Measurements from ENCODE around the gene SCN7A. TPM values are rescaled to one million over a fixed set of nuclear protein-coding genes. Genes with fewer than 3 reads are reported as not detected.

The SCN7A gene
- total RNA-seq, 1 experiment from 2014 or later, result 0.17 TPM

- Mint-ChIP-seq H3K9me3 (no peaks in the 10 kb centered on the region), H3K36me3 (no peaks in the 10 kb centered on the region), H3K27ac (no peak overlapping the region), H3K27me3 (ENCODE audit: low read depth) (no peaks in the 10 kb centered on the region; the same call in 1 of the 2 replicates), H3K4me1 (no peaks in the 10 kb centered on the region), H3K4me3 (no peak overlapping the region)
- CTCF ChIA-PET, result no interaction called here
- ATAC-seq, result no peak
- POLR2A ChIA-PET, result no interaction called here
- TF ChIP-seq MYBL2 (CRISPR knock-in tag; IDR thresholded peaks at IDR 0.05) (no peak), FOXJ3 (CRISPR knock-in tag; IDR thresholded peaks at IDR 0.05; ENCODE audit: borderline replicate concordance) (no peak), RELA (CRISPR knock-in tag; IDR thresholded peaks at IDR 0.05; ENCODE audit: borderline replicate concordance) (no peak), TCF7 (CRISPR knock-in tag; IDR thresholded peaks at IDR 0.05; ENCODE audit: low read depth) (no peak), ELF4 (CRISPR knock-in tag; IDR thresholded peaks at IDR 0.05; ENCODE audit: low read depth) (no peak), ZNF425 (CRISPR knock-in tag; conservative IDR thresholded peaks at IDR 0.05) (no peak), ZNF671 (CRISPR knock-in tag; IDR thresholded peaks at IDR 0.05) (no peak), IRF2 (CRISPR knock-in tag; IDR thresholded peaks at IDR 0.05; ENCODE audit: borderline replicate concordance, low read depth) (no peak), JAZF1 (CRISPR knock-in tag; IDR thresholded peaks at IDR 0.05) (no peak), FOXP4 (CRISPR knock-in tag; IDR thresholded peaks at IDR 0.05) (no peak), SP1 (CRISPR knock-in tag; conservative IDR thresholded peaks at IDR 0.05) (no peak)
- TF ChIP-seq, protein P1, sequence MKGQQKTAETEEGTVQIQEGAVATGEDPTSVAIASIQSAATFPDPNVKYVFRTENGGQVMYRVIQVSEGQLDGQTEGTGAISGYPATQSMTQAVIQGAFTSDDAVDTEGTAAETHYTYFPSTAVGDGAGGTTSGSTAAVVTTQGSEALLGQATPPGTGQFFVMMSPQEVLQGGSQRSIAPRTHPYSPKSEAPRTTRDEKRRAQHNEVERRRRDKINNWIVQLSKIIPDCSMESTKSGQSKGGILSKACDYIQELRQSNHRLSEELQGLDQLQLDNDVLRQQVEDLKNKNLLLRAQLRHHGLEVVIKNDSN (CRISPR knock-in tag; IDR thresholded peaks at IDR 0.05), result no peak
- TF ChIP-seq, protein P2, sequence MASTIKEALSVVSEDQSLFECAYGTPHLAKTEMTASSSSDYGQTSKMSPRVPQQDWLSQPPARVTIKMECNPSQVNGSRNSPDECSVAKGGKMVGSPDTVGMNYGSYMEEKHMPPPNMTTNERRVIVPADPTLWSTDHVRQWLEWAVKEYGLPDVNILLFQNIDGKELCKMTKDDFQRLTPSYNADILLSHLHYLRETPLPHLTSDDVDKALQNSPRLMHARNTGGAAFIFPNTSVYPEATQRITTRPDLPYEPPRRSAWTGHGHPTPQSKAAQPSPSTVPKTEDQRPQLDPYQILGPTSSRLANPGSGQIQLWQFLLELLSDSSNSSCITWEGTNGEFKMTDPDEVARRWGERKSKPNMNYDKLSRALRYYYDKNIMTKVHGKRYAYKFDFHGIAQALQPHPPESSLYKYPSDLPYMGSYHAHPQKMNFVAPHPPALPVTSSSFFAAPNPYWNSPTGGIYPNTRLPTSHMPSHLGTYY (CRISPR knock-in tag; IDR thresholded peaks at IDR 0.05), result no peak
- TF ChIP-seq, protein P3, sequence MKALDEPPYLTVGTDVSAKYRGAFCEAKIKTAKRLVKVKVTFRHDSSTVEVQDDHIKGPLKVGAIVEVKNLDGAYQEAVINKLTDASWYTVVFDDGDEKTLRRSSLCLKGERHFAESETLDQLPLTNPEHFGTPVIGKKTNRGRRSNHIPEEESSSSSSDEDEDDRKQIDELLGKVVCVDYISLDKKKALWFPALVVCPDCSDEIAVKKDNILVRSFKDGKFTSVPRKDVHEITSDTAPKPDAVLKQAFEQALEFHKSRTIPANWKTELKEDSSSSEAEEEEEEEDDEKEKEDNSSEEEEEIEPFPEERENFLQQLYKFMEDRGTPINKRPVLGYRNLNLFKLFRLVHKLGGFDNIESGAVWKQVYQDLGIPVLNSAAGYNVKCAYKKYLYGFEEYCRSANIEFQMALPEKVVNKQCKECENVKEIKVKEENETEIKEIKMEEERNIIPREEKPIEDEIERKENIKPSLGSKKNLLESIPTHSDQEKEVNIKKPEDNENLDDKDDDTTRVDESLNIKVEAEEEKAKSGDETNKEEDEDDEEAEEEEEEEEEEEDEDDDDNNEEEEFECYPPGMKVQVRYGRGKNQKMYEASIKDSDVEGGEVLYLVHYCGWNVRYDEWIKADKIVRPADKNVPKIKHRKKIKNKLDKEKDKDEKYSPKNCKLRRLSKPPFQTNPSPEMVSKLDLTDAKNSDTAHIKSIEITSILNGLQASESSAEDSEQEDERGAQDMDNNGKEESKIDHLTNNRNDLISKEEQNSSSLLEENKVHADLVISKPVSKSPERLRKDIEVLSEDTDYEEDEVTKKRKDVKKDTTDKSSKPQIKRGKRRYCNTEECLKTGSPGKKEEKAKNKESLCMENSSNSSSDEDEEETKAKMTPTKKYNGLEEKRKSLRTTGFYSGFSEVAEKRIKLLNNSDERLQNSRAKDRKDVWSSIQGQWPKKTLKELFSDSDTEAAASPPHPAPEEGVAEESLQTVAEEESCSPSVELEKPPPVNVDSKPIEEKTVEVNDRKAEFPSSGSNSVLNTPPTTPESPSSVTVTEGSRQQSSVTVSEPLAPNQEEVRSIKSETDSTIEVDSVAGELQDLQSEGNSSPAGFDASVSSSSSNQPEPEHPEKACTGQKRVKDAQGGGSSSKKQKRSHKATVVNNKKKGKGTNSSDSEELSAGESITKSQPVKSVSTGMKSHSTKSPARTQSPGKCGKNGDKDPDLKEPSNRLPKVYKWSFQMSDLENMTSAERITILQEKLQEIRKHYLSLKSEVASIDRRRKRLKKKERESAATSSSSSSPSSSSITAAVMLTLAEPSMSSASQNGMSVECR (CRISPR knock-in tag; IDR thresholded peaks at IDR 0.05; ENCODE audit: borderline replicate concordance), result no peak
- DNase-seq (ENCODE audit: low spot score), result no peak
Measured at GRCh38 chr2:166487171-166487570, 6.9 kb downstream of the SCN7A start.

DNA sequence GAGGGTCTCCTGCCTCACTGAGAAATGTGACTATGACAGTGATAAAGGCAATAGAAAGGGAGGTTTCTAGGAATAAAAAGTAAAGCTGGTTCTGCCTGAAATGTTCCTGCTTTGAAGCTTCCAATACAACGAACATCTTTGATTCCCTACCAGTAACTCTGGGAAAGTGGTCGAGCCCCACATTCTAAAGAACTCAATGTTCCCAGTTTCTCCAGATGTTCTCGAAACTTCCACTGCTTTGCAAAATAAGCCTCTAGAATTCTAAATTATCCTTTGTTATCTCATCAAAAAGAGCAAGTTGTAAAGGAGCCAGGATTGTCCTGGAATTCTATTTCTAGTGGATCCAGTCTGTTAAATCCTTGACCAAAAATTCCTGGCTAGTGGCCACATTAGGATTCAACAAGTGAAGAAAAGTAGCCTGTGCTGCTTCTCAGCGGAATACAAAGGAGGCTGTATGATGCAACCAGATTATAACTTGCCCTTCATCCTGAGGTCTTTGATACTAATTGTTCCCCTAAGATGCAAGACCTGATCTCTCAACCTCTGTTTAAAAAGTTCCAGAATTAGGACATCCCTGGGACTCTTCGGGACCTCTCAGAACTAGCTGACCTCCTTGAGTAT, 8.4 kb downstream of the SCN7A start:
- Mint-ChIP-seq H3K9me3 (no peaks in the 10 kb centered on the region), H3K27me3 (ENCODE audit: low read depth) (no peaks in the 10 kb centered on the region; the same call in 1 of the 2 replicates), H3K36me3 (no peaks in the 10 kb centered on the region), H3K4me1 (no peaks in the 10 kb centered on the region), H3K4me3 (no peak overlapping the region), H3K27ac (no peak overlapping the region)
- ChIA-PET CTCF (no interaction called here), POLR2A (no interaction called here)
- ATAC-seq (no peak), DNase-seq (ENCODE audit: low spot score) (no peak)
- TF ChIP-seq FOXJ3 (CRISPR knock-in tag; IDR thresholded peaks at IDR 0.05; ENCODE audit: borderline replicate concordance) (no peak), ZNF671 (CRISPR knock-in tag; IDR thresholded peaks at IDR 0.05) (no peak), OVOL2 (CRISPR knock-in tag; IDR thresholded peaks at IDR 0.05; ENCODE audit: borderline replicate concordance) (no peak), HMGA2 (CRISPR knock-in tag; IDR thresholded peaks at IDR 0.05) (no peak)

All from WTC11 (cell line).